ENCODE results near the gene FZD7.
A peak's percentile ranks its signal among the peaks of the same experiment; 100 is the strongest.

FZD7 gene

DNA sequence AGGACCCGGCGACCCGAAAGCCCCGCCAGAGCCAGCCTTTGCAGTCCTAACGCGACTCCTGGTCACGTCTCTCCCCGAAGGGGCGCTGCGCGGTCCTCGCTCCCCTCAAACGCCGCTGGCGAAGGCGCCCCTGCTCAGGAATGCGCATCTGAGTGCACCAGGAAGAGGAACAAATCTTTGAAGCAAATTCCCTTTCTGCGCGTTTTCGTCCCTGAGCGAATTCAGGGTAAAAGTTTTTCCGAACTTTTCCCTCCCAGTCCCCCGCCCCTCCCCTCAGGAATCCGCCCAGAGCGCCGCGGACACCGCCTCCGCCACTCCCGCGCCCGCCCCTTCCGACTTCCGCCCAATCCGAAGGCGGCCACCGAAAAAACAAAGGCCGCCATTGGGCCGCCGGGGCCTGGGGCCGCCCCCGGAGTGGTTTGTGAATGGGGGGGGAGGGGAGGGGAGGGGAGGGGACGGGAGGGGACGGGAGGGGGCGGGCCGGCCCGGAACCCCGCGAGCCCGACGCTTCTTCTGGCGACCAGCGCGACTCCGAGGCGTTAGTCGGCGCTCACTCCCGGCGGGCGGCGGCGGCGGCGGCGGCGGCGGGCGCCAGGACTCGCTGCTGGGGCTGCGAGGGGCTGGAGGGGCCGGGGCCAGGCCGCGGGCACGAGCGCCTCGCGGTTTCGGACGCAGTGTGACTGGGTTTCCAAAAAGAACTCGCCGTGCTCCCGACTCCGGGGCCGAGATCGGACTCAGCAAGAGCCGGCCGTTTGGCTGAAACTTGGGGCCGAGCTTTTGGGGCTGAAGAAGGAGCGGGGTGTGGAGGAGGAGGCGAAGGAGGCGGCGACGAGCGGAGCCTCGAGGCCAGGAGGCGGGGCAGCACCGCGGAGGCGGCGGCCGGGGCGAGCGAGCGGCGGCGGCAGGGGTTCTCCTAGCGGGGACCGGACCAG lies at the start of gene FZD7:
Gene FZD7, plus strand, starts transcription at position 539 of the 932 bp plus-strand sequence. CDS start 793 bp downstream, outside the sequence.
- peak; percentile 72 to 82 (median 73) for DNase-seq (ENCODE audit: low read depth in 3 of 3)

DNA sequence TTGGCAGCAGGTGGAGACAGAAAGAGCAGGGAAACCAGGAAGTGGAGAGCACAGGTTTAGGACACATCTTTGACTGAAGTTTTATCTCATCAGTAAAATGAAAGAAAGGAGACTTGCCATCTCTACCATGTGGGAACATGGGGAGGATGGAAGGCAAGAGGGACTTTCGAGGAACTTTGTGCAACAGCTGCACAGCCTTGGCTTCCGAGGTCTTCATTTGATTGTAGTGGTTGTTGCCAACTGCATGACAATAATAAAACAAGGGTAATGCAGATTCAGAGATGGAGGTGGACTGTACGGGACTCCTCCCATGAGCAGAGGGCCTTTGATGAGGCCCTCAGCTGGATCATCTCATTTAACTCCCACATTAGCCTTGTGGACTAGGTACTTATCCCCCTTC lies 49.3 kb upstream of the FZD7 start:
- no peak for DNase-seq (ENCODE audit: low read depth in 3 of 3)

DNA sequence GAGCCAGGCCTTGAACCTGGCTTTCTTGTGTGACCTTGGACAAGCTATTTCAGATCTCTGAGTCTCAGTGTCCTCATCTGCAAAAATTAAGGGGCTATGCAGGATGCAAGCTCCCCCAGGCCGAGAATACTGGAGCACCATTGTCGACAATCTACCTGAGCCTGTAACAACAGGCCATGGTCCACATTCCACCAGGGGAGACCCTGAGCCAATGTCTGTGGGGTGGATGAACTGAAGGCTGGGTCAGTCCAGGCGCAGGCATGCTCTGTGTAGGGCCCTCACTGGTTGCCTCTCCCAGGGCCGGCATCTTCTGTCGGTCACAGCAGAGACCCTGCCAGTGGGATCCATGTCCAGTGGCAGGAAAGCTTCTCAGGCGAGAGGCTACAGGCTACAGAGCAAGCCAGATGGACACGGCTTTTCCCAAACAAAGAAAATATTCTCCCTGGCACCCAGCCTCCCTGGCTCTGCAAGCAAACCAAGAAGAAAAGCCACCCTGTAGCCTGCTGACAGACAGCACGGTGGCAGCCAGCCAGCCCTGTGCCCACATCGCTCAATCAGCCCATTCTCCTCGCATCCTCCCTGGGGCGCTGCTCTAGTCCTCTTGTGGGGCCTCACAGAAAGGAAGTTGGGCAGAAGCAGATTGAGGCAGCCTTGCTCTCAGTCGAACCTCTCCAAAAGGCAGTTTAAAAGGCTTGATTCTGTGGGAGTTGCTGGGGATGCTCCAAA lies 48.7 kb upstream of the FZD7 start:
- no peak for DNase-seq (ENCODE audit: low read depth in 3 of 3)

DNA sequence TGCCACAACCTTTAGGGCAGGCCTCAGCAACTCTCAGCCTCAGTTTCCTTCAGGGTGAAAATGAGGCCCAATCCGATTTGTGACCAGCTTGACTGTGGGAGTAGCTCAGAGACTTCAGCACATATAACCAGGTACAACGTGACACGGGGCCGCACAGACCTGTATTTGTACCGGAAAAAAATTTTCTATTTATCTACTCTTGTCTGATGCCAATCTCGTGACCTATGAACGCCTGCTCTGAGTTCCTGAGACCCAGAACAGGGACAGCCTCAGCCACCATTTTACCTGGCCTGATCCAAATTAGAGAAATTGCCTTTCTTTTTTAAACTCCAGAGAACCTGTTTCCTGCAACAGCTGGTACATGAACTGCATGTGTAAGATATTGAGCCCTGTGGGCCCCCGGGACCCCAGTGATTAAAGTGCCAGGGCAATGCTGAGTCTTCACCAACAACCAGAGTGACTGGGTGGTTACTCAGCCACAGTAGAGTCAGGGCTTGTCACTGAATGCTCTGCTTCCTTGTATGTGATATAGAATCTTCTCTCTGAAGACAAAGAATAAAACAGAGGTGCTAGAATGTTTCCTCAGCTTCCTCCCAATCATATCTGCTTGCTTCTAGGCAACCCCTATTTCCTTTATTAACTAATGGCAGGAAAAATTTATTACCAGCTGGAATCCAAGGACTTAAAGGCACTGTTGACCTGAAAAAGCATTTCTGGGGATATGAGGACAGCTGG lies 47.8 kb upstream of the FZD7 start:
- DNase-seq (ENCODE audit: low read depth in 3 of 3), result no peak

DNA sequence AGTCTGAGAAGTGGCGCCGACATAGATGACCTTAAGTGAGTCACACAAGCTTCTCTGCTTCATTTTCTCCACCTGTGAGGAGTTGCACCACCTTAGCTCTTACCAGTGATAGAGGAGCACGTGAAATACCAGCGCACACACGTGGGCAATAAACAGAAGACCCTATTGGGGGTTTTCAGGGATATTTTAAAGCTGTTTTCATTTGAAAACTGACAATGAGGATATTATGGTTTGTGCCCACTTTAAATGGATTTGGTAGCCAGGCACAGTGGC lies 47.3 kb upstream of the FZD7 start:
- no peak for DNase-seq (ENCODE audit: low read depth in 3 of 3)

DNA sequence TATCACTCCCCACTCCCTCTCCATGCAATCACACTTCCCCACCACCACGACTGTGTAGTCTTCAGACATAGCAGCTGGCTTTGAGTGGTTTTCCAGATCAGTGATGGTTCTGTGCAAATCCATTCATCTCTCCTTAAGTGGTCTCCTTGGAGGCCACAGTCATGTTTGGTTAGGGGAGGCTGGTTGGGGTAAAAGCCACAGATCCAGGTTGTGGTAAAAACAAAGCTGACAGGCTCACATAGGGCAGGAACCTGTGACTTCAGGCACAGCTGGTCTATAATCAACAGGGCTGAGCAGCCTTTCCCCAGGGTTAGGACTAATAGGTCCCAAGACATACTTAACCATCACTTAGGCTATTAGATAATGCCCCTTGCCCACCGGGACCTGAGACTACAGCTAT lies 46.2 kb upstream of the FZD7 start:
- DNase-seq (ENCODE audit: low read depth in 3 of 3), result no peak

DNA sequence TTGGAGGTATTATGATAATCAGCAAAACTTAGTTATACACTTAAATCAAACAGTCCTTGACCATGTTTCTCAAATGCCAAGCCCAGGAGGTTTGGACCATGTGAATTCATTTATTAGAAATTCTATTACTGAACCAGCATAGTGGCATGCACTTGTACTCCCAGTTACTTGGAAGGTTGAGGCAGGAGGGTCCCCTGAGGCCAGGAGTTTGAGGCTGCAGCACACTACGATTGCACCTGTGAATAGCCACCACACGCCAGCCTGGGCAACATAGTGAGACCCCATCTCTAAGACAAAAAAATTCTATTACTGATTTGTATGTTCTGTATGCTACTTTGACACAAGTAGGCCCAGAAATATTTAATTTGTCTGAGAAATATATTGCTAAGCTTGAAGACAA lies 43.6 kb upstream of the FZD7 start:
- no peak for DNase-seq (ENCODE audit: low read depth in 3 of 3)

DNA sequence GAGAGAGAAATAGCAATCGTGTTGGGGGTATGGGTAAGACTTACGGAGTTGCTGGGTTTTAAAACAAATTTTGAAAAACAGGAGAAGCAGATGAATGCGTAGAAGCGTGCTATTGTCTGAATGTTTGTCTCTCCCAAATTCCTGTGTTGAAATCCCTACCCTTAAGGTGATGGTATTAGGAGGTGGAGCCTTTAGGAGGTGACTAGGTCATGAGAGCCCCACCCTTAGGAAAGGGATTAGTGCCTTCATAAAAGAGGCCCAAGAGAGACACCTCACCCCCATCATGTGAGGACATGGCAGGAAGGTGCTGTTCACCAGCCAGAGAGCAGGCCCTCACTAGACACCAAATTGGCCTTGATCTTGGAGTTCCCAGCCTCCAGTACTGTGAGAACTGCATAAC lies 40.7 kb upstream of the FZD7 start:
- DNase-seq (ENCODE audit: low read depth in 3 of 3), result no peak

DNA sequence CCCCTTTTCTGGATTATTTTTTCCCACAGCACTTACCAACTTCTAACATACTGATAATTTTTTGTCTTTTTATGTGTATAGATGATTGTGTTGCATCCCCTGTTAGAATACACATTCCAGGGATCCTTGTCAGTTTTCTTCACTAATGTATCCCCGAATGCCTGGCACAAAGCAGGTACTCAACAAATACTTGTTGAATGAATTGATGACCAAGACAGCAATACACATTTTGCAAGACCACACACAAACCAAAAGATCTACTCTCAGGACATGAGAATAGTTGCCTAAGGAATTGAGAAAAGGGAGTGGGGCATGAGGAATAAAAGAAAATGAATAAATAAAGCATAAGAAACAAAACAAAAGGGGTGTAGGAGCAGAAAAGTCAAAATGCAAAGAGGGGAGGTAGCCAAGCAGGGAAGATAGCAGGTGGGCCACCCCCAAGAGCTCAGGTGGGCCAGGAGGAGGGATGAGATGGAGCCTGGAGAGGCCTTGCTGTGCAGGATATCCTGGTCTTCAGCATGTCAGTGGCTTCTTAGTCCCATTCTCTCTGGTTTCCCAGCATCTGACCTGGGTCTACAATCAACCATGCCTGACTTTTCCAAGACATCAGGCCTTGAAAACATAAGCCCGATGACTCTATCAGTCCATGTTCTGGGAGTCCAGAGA lies 38.5 kb upstream of the FZD7 start:
- no peak for DNase-seq (ENCODE audit: low read depth in 3 of 3)

DNA sequence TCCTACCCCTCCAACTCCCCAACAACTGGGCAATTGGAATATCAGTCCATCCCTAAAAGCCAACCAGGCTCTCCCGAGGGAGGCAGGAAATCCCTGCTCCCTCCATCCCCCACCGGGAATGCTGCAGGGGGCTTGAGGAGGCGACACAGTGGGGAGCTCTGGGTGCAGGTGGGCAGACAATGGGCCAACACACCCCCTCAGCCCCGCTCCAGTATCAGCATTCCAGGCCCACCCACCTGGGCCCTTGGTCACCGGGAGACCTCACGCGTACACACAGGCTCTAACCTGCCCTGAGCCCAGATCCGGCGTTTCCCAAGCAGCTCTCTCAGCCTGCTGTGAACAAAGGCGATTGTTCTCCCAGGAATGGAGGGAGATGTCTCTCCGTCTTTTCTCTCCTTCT lies 37.6 kb upstream of the FZD7 start:
- DNase-seq (ENCODE audit: low read depth in 3 of 3), result no peak

DNA sequence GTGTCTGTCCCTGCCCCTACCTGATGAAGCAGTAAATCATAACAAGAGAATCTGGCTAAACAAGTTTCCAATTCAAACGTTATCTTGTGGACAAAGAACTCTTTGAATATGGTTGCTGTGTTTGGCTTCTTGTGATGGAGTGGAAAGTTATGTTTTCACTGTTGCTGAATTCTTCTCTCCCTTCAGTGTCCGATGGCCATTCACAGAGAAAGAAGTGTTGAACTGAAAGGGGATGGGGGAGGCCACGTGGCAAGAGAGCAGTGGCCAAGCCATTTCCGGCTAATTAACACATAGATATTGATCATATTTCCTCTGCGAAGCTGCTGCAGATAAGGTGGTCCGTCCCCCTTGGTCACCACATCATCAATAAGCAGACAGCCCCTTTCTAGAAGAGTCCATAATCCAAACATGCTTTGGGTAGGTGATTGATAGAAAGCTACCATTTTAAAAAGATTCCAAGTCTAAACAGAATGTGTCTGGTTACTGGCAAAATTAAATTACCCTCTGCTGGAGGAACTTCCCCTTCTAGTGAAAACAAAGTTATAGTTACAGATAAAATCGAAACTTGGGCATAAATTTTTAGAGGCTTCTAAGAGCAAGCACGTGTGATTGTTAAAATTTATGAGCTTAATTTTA lies 36.9 kb upstream of the FZD7 start:
- DNase-seq (ENCODE audit: low read depth in 3 of 3), result no peak

DNA sequence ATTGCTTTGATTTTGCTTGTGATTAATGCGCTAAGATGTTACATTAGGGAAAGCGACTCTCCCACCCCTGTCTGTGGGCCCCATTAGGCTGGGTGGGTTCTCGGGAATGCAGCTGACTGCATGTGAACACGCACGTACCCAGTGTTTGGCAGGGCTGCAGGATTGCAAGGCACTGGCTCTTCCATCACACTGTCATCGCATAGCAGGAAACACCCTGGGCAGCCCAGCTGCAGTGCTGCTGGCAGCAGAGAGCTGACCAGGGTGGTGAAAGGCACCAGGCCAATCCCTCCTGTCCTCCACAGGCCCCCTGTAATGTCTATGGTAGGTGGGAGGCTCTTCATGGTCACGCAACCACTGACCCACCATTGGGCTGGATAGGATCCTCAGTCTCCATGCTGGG lies 34.4 kb upstream of the FZD7 start:
- DNase-seq (ENCODE audit: low read depth in 3 of 3), result no peak

DNA sequence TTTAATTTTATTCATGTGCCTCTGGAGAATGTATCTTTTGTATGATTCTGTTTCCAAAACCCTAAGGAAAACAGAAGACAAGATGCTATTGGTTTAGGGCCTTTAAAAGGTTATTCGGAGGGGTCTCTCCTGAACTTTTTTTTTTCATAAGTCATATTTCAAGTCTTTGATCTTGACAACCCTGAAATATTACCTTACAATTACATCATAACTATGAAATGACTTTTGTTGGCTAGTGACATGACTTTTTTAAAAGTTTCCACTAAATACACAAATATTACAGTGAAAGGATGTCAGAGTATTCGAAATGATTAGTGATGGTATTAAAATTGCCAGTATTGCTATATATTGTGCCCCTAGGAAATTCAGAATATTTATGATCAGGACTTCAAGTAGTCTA lies 31.8 kb upstream of the FZD7 start:
- DNase-seq (ENCODE audit: low read depth in 3 of 3), result no peak

DNA sequence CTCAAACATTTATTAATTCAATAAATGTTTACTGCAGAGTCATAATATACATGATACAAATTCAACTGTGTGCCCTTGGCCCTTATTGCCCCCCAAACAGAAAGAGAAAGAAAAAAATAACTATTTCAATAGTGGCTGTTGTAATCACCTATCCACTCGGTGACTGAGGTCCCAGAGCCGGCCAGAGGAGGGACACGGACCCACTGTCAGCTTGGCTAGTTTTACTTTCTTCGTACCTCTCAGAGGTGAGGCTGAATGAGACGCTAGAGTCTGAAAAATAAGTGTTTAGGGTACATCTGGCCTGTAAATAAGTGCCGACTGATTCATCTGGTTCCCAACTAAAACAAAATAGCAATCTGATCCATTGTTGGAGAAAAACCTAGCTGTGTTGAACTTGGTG lies 31.3 kb upstream of the FZD7 start:
- no peak for DNase-seq (ENCODE audit: low read depth in 3 of 3)

DNA sequence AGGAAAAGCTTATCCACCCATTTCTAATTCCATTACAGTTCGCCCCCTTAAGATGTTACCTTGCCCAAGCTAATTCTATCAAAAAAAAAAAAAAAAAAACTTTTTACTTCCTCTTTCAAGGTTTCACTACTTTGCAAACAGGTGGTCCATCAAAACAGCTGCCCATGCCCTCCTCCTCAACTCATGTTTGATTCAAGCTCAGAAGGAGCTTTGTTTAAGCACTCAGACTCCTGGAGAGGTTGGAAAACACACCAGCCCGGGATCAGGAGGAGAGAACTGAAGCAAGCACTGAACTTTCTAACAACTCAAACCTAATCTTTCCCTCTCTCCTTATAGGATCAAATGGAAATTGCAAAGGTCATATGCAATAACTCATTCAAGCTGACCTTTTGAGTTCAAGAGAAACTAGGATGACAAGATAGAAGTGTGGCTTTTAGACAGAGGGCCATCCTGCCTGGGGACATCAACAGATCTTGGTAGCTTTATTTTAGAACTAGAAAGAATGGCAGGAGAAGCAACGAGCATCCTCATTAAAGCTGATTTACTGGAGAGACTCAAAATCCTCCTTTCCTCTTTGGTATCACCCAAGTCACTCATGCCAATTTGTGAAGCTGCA lies 28.3 kb upstream of the FZD7 start:
- no peak for DNase-seq (ENCODE audit: low read depth in 3 of 3)

DNA sequence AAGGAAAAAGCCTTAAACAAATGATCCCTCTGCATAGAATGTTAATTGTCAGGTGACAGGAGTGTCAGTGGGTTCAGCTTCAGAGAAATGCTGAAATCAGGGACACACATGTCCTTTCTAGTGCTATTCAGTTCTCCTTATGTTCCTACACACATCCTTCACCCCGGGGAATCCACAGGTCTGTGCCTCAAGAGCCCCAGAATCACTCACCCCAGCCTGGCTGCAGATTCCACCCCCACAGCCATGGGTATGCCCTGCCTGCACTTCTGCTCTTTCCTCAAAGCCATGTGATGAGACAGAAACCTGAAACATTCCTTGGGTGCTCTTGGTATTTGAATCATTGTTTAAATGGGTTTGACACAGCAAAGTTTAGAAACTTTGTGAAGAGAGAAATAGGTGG lies 27.4 kb upstream of the FZD7 start:
- no peak for DNase-seq (ENCODE audit: low read depth in 3 of 3)

DNA sequence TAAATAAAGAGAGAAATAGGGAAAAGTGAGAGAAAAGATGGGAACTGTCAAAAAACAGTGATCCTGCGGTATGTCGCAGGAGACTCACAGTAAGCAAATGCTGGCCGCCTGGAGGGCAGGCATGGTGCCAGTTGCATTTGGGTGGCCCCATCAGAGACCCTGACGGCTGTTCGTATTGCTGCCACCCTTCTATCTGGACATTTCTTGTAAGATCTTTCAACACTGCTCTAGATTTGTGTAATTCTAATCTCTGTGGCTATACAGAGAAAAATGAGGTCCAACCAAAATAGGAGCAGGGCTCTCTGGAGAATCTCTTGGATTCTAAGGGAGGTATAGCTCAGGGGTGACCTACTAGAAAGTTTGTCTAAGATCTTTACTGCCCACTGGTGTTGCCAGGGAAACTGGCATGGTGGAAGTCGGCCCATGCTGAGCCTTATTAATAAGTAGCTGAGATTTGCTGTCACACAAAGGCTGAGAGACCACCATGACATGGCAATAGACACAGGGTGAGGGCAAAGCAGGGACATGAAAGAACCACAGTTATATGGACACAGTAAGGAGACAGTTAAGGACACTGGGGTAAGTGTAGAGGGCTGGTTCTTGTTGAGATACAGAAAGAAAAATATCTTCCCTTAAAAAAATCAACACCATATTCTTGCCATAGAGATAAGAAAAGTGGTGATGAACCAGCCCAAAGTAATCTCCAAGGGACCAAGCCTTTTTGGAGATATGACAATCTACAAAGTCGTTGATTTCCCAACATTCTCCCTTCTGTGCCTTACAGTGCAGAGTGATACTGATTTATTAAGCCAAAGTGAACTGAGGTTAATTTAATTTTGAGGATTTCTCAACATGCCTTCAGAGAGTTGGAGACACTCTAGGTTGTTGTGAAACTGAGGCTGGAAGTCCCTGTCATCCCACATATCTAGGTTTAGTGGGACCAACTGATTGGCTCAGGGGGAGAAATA lies 26.4 kb upstream of the FZD7 start:
- DNase-seq (ENCODE audit: low read depth in 3 of 3), result no peak

DNA sequence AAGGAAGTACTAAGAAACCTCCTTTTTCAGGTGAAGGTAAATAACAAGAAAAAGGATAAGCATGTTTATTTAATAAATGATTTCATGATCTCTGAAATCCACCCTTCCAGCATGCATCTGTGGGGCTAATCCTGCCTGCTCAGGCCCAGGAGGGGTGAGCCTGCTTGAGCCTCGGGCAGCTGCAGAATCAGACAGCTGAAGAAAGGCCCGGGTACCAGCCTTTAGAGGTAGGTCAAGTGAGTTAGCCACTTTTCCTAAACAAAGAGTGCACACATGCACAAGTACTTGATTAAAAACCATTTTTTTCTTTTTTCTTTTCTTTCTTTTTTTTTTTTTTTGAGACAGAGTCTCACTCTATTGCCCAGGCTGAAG lies 25.7 kb upstream of the FZD7 start:
- no peak for DNase-seq (ENCODE audit: low read depth in 3 of 3)

DNA sequence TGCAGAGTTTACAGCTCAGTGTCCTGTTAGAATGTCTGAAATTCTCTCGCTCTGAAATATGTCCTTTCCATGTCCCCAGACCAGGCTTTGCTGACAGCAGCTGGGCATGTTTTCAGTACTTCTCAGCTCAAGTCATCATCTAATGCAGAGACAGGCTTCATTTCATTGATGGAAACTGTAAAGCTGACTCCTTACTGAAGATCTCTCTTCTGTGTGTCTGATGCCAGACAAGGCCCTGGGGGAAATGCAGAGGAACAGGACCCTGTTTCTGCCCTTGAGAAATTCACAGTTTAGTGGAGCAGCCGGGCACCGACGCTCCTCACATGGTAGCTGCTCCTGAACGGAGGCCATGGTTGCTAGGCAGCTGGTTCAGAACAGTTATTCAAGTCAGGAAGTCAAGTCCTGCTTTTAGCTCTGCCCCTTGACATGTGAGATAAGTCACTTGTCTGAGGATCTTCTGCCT lies 24.6 kb upstream of the FZD7 start:
- no peak for DNase-seq (ENCODE audit: low read depth in 3 of 3)

DNA sequence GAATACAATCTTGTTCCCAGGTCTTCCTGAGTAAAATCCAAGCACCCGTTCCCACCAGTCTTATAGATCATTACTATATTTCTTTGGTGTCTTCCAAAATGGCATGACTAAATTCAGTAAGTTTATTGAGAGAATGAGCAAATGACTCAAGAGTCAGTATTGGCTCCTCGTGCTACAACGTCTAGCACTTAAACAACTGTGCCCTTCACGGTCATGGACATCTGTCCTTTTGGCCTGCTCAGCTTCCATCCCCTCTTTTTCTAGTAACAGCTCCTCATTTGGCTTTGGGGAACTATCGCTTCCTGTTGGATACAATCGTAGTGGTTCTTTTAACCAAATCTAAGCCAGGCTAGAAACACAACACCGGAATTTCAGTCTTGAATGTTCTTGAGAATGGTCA lies 24.1 kb upstream of the FZD7 start:
- DNase-seq (ENCODE audit: low read depth in 3 of 3), result no peak

All from stimulated activated CD4-positive, alpha-beta T cell treated with anti-CD3 and anti-CD28 coated beads, TNF-alpha, amount 100 ng/mL, for 48 hours (primary cell).